Large intestine (tissue), 3 donors: ENCODE results near the gene MCM3AP. TPM values are rescaled to one million over a fixed set of nuclear protein-coding genes. Genes with fewer than 3 reads are reported as not detected.
"Not testable (repeated sequence)": the region's sequence is repeated elsewhere in the genome, so short reads cannot be mapped to it uniquely, and the experiment has no call there.

Experiments
- DNase-seq, 2 donors: peaks; one replicate each; pipeline versions ENCODE4 v3.0.0 to v3.0.0-alpha.2; 2013
- H3K27ac ChIP-seq: one replicate; pipeline ENCODE4 v1.5.1; 2013; ENCODE audit warnings: low read length
- H3K27me3 ChIP-seq: 2 replicates; pipeline ENCODE4 v1.6.1; 2013; ENCODE audit warnings: low read length; ENCODE audit not compliant: control insufficient read depth, insufficient read depth
- H3K36me3 ChIP-seq: 2 replicates; pipeline ENCODE4 v1.6.1; 2013; ENCODE audit warnings: low read length; ENCODE audit not compliant: control insufficient read depth, insufficient read depth
- H3K4me1 ChIP-seq: one replicate; pipeline ENCODE4 v1.6.1; 2013; ENCODE audit warnings: low read length; ENCODE audit not compliant: control insufficient read depth, insufficient read depth
- H3K4me3 ChIP-seq: one replicate; pipeline ENCODE4 v1.5.1; 2013; ENCODE audit warnings: low read length
- H3K9me3 ChIP-seq: one replicate; pipeline ENCODE4 v1.6.1; 2013; ENCODE audit warnings: mild to moderate bottlenecking, low read depth, low read length, moderate library complexity; ENCODE audit not compliant: control insufficient read depth
- WGBS: methylation state at CpG from one replicate; pipeline ENCODE4 v1.1.5; 2013; ENCODE audit warnings: low lambda C conversion rate; ENCODE audit not compliant: insufficient coverage; 5-methylcytosine and 5-hydroxymethylcytosine counted together
- polyA plus RNA-seq: library from polyadenylated mRNA; unstranded; fragments of 120-200 nt; gene quantifications from one replicate; pipeline ENCODE4 v1.2.1, GENCODE V29; 2013

The MCM3AP gene
- polyA plus RNA-seq, 1 donor, result 77.5 TPM

DNA sequence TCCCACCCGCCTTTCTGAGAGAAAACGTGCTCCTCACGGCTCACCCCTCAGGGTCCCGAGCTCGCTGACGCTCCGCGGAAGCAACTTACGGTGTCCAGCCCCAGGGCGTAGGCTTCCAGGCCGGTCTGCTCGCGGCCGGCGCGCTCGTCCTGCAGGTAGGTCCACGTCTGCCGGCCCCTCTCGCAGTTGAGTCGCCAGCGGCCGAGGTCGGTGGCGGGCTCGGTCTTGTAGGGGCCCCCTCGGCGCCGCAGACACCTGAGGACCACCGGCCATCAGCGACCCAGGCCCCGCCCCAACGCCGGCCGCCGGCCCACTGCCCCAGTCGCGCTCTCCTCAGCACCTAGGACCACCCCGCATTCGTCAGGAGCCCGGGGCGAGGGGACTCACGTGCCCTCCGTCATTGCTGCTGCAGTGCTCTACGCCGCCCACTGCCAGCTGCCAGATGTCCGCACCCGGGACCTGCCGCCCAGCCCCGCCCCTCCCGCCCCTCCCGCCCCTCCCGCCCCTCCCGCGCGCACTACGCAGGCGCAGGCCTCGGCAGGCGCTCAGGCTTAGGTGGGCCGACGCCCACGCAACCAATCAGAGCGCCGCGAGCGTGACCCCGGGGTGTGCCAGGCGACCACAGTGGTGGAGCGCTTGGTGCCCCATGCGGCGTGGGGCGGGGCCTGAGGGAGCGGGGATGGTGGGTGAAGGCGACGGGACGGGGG is 56.9 kb downstream of the MCM3AP start, which contains the start of gene LSS:
LSS (minus strand) TSS at position 430 of the 707 bp plus-strand sequence; CDS start at position 401, 29 bp downstream.
- DNase-seq, result peak; percentile 98 to 99
- Histone ChIP-seq H3K36me3 (peaks cover 14% of the 10 kb centered on the region), H3K27ac (peak within 1 kb of the TSS; percentile 56), H3K9me3 (no peaks in the 10 kb centered on the region), H3K4me3 (peak within 1 kb of the TSS; percentile 82), H3K4me1 (peaks cover 6% of the 10 kb centered on the region), H3K27me3 (no peaks in the 10 kb centered on the region)
- WGBS, result no CpG with 5 or more reads among the region's 77 CpGs

DNA sequence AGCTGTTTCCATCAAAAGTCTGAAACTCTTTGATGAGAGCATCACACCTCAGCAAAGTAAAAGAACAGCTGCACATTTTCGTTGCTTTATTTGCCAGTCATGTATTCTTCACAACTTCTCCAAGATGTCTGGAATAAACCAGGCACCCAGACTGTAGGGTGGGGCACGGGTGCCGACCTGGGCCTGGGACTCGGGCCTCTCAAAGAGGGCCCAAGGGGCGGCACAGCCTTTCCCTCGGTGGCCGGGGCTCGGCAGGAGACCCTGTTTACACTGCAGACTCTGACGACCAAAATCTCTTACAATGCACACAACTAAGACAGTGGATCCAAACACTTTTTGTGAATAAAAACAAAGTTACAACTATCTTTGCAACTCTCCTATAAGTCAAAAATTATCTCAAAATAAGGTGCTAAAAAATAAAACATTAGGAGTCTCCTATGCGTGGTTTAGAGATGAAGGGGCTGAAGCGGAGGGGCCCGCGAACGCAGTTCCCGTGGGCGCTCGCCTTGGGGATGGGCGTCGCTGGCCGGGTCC is 57.5 kb downstream of the MCM3AP start:
- Histone ChIP-seq H3K27ac (peak overlapping the region; percentile 56), H3K4me1 (peaks cover 6% of the 10 kb centered on the region), H3K4me3 (peak overlapping the region; percentile 82), H3K9me3 (no peaks in the 10 kb centered on the region), H3K36me3 (peaks cover 10% of the 10 kb centered on the region), H3K27me3 (no peaks in the 10 kb centered on the region)
- WGBS, result no CpG with 5 or more reads among the region's 20 CpGs
- no peak for DNase-seq

DNA sequence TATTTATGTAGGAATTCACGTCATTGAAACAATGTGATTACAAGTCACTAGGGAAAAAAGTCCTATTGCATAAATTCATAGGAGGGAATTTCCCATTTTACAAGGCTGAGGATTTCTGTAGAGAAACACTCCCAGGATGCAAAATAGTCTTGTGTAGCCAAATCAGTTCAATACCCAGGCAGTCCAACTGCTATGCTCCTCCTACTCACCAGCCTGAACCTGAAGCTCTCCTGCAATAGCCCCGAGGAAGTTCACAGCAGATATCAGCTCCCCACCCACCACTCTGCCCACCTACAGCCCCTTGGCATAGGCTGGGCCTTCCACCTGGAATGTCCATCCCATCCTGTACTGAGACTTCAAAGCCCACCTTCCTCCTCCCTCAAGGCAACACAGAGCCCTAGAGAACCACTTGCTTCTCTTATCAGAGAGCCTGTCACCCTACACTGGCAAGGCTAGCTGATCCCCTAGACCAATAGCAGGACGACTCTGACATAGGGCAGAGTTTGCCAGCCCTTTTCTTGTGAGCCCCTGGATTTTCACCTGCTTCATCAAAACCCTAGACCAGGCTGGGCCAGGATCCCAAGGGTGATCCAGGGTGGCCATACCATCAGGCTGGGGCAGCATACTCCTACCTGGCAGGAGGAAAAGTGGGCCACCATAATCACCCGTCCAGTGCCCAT is 58.4 kb downstream of the MCM3AP start:
- Histone ChIP-seq H3K9me3 (no peaks in the 10 kb centered on the region), H3K4me1 (peaks cover 6% of the 10 kb centered on the region), H3K36me3 (peaks cover 16% of the 10 kb centered on the region), H3K27ac (no peak overlapping the region), H3K27me3 (no peaks in the 10 kb centered on the region), H3K4me3 (no peak overlapping the region)
- DNase-seq, result peak in 1 of 2 donors; percentile 16
- WGBS, result 100% methylated on average over 1 of the region's 4 CpGs

DNA sequence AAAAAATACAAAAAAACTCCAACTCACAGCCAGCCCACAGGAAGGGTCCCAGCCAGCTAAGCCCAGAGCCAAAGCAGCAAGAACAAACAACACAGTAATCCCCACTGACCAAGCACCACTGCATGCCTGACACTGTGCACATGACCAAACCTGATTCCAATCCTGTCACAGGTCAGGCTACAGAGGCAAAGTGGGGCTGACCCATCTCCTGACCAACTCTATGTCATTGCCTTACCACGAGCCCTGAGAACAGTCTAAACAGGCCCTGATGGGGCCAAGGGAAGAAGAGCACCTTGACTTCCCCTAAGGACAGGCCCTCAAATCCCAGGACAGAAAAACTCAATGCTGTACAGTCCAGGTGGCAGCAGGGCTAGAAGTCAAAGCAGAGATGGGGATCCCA is 59.3 kb downstream of the MCM3AP start:
- Histone ChIP-seq H3K9me3 (no peaks in the 10 kb centered on the region), H3K27me3 (no peaks in the 10 kb centered on the region), H3K36me3 (peaks cover 15% of the 10 kb centered on the region), H3K4me3 (no peak overlapping the region), H3K27ac (no peak overlapping the region), H3K4me1 (peaks cover 6% of the 10 kb centered on the region)
- DNase-seq, result no peak
- no CpG with 5 or more reads among the region's 1 CpG for WGBS

DNA sequence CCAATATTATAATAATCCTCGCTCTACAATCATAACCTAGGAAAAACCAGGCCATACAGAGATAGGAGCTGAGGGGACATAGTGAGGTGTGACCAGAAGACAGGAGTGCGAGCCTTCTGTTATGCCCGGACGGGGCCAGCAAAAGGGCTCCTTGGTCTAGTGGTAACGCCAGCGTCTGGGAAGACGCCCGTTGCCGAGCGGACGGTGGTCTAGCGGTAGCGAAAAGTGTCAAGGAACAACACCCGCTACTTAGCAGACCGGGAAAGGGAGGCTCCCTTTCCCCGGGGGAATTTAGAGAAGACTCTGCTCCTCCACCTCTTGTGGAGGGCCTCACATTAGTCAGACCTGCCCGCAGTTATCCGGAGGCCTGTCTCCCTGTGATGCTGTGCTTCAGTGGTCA is 61.8 kb downstream of the MCM3AP start:
- H3K4me1 ChIP-seq, DNase-seq, H3K4me3 ChIP-seq, H3K27ac ChIP-seq, H3K9me3 ChIP-seq, H3K27me3 ChIP-seq: not testable (repeated sequence)
- no CpG with 5 or more reads among the region's 18 CpGs for WGBS
- peaks cover 26% of the 10 kb centered on the region for H3K36me3 ChIP-seq

DNA sequence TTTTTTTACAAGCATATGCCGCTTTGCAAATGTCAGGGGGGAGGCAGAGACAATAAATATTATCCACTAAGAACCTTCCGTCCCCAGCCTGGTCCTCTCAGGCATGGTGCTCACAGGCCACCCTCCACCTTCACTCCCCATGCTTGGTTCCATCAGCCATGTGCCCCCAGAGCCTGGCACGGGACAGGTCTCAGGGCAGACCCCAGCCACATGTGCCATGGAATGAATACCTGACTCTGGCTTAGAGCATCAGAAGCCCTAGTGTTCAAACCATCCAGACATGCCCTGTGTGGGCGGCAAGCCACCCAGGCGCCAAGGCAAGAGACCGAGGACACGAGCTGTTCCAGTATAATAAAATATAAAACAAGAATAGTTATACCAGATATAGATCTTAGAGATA is 62.2 kb downstream of the MCM3AP start:
- H3K36me3 ChIP-seq, result peaks cover 26% of the 10 kb centered on the region
- no CpG with 5 or more reads among the region's 7 CpGs for WGBS
- no peak overlapping the region for H3K4me3 ChIP-seq
- no peaks in the 10 kb centered on the region for H3K9me3 ChIP-seq
- no peak overlapping the region for H3K27ac ChIP-seq
- DNase-seq, result no peak
- peaks cover 6% of the 10 kb centered on the region for H3K4me1 ChIP-seq
- no peaks in the 10 kb centered on the region for H3K27me3 ChIP-seq

DNA sequence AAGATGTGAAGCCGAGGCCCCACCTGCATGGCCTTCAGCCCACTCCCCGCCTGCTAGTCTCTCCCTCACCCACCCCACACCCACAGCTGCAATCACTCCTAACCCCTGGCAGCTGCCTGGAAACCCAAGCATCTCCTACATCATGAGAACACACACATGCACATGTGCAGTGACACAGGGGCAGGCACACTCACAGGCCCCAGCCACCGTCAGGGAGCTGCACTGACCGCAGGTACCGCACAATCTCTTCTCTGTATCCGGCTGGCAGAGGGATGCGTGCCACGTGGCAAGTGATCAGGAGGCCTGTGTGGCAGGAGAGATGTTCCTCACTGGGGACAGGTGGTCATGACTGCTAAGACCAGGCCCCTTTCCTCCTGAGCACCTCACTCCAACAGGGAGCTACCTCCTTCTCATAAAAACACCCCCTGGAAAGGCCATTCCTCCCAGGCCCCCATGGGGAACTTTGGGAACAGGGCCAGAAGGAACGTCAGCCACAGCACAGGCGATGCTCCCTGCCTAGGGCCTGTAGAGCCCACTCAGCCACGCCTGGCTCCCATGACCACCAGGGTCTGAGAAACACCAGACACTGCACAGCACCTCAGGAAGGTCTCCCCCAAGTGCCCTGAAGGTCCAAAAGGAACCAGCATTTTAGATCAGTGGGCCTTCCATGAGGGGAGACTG is 62.8 kb downstream of the MCM3AP start:
- Histone ChIP-seq H3K4me1 (peaks cover 6% of the 10 kb centered on the region), H3K27ac (no peak overlapping the region), H3K36me3 (peaks cover 26% of the 10 kb centered on the region), H3K27me3 (no peaks in the 10 kb centered on the region), H3K9me3 (no peaks in the 10 kb centered on the region), H3K4me3 (no peak overlapping the region)
- no peak for DNase-seq
- no CpG with 5 or more reads among the region's 11 CpGs for WGBS

DNA sequence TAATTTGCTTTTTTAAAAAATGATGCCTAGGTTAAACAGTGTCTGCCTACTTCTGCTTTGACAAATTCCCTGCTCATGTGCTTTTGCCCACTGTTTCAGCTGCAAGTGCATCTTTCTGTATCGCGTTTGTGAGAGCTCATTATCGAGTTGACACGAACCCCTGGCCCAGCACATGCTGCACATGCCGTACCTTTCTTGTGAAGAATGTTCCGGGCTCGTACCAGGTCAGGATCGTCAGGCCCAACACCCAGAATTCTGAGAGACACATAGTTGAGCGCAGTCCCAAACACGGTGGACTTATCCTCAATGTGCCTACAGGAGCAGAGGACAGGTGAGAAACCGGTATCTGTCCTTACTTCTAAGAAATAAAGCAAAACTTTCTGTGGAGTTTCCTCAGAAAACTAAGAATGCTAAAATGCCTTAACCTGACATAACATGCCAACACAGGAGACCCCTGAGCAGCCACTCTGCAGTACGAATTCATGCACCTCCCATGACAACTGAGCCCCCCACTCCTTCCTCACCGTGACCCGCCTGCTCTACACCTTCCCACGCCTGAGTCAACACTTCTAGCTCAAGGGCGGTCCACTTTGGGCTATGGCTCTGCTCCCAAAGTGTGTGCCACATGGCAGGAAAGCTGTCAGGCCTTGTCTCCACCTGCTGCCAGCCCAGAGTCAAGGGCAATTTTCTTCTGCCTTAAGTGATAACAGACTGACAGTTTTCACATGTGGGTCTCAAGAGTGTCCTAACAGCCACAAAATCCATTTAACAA is 63.6 kb downstream of the MCM3AP start:
- no peak overlapping the region for H3K27ac ChIP-seq
- no peak for DNase-seq
- peaks cover under 1% of the 10 kb centered on the region for H3K4me1 ChIP-seq
- H3K36me3 ChIP-seq, result peaks cover 26% of the 10 kb centered on the region
- H3K4me3 ChIP-seq, result no peak overlapping the region
- WGBS, result no CpG with 5 or more reads among the region's 16 CpGs
- no peaks in the 10 kb centered on the region for H3K9me3 ChIP-seq
- H3K27me3 ChIP-seq, result no peaks in the 10 kb centered on the region

DNA sequence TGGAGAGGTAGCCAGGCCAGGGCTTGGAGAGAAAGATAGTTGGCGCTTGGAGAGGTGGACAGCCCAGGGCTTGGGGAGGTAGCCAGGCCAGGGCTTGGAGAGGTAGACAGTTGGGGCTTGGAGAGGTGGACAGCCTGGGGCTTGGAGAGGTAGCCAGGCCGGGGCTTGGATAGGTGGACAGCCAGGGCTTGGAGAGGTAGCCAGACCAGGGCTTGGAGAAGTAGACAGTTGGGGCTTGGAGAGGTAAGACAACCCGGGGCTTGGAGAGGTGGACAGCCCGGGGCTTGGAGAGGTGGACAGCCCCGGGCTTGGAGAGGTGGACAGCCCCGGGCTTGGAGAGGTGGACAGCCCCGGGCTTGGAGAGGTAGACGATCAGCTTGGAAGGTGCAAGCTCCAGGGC is 64.6 kb downstream of the MCM3AP start:
- no peak for DNase-seq
- H3K9me3 ChIP-seq, result no peaks in the 10 kb centered on the region
- no peaks in the 10 kb centered on the region for H3K27me3 ChIP-seq
- peaks cover 29% of the 10 kb centered on the region for H3K36me3 ChIP-seq
- WGBS, result no CpG with 5 or more reads among the region's 8 CpGs
- H3K4me1 ChIP-seq, result no peaks in the 10 kb centered on the region
- no peak overlapping the region for H3K4me3 ChIP-seq
- no peak overlapping the region for H3K27ac ChIP-seq
